Measurements from ENCODE around the gene WIPI1. TPM values are rescaled to one million over a fixed set of nuclear protein-coding genes. Genes with fewer than 3 reads are reported as not detected.
"Not testable (repeated sequence)": the region's sequence is repeated elsewhere in the genome, so short reads cannot be mapped to it uniquely, and the experiment has no call there.

Gene WIPI1
- polyA plus RNA-seq, 1 donor: 17.4 TPM

DNA sequence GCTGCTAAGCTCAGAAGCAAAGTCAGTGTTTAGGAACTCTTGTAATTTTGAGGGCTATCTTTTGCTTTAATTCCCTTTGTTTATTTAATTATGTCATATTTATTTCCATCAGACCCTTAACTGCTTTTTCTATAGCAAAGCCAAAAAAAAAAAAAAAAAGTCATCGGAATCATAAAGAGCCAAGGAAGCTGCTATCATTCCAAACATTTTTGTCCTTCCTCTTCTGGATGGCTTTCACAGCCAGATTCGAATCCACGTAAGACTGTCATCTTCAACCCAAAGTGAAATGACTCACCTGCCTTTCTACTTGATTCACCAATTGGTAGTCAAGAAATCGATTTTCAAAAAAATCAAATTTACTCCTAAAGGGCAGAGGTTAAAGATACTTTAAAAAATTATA, 38.4 kb downstream of the WIPI1 start:
- 93% methylated on average over 2 of the region's 4 CpGs for WGBS (ENCODE audit: insufficient coverage, low lambda C conversion rate)
- DNase-seq: no peak

DNA sequence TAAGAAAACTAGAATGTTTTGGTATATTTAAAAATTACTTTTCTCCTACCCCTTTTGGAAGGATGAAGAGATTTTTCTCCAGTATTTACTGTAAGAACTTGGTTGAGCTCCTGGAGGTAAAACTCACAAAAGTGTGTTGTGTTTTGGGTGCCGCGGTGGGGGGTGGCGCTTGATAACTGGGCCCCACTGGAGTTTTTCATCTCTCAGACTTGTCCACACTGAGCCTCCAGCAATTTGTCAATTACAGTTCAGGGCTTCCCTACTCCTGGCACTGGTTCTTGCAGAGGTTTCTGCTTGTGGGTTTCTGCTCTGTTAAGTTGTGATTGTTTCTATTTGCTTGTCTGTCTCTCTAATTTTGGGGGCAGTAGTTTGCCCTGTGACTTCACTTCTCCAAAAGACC, 40.0 kb downstream of the WIPI1 start:
- Histone ChIP-seq H3K36me3 (ENCODE audit: control insufficient read depth, insufficient read depth, low read length) (no peaks in the 10 kb centered on the region), H3K27ac (ENCODE audit: low read length) (no peak overlapping the region), H3K4me1 (ENCODE audit: control insufficient read depth, insufficient read depth, low read length) (no peaks in the 10 kb centered on the region), H3K9me3 (ENCODE audit: control insufficient read depth, low read depth, low read length) (no peaks in the 10 kb centered on the region), H3K4me3 (ENCODE audit: low read length) (no peak overlapping the region), H3K27me3 (ENCODE audit: control insufficient read depth, insufficient read depth, low read length) (peaks cover 2% of the 10 kb centered on the region)
- no peak for DNase-seq
- no CpG with 5 or more reads among the region's 3 CpGs for WGBS (ENCODE audit: insufficient coverage, low lambda C conversion rate)

More for the DNA sequence above, 38.4 kb downstream of the WIPI1 start:
- Histone ChIP-seq H3K27me3 (ENCODE audit: control insufficient read depth, insufficient read depth, low read length) (peaks cover 2% of the 10 kb centered on the region), H3K27ac (ENCODE audit: low read length) (no peak overlapping the region), H3K36me3 (ENCODE audit: control insufficient read depth, insufficient read depth, low read length) (peaks cover 2% of the 10 kb centered on the region), H3K9me3 (ENCODE audit: control insufficient read depth, low read depth, low read length) (no peaks in the 10 kb centered on the region), H3K4me1 (ENCODE audit: control insufficient read depth, insufficient read depth, low read length) (no peaks in the 10 kb centered on the region), H3K4me3 (ENCODE audit: low read length) (no peak overlapping the region)

DNA sequence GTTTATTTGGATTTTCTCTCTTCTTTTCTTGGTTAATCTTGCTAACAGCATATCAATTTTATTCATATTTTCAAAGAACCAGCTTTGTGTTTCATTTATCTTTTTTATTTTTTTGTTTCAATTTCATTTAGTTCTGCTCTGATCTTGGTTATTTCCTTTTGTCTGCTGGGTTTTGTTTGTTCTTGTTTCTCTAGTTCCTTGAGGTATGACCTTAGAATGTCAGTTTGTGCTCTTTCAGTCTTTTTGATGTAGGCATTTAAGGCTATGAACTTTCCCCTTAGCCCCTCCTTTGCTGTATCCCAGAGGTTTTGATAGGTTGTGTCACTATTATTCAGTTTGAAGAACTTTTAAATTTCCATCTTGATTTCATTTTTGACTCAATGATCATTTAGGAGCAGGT, 42.4 kb downstream of the WIPI1 start:
- not testable (repeated sequence) for H3K27ac ChIP-seq (ENCODE audit: low read length); H3K36me3 ChIP-seq (ENCODE audit: control insufficient read depth, insufficient read depth, low read length); H3K4me3 ChIP-seq (ENCODE audit: low read length); H3K27me3 ChIP-seq (ENCODE audit: control insufficient read depth, insufficient read depth, low read length); H3K9me3 ChIP-seq (ENCODE audit: control insufficient read depth, low read depth, low read length); H3K4me1 ChIP-seq (ENCODE audit: control insufficient read depth, insufficient read depth, low read length); DNase-seq

DNA sequence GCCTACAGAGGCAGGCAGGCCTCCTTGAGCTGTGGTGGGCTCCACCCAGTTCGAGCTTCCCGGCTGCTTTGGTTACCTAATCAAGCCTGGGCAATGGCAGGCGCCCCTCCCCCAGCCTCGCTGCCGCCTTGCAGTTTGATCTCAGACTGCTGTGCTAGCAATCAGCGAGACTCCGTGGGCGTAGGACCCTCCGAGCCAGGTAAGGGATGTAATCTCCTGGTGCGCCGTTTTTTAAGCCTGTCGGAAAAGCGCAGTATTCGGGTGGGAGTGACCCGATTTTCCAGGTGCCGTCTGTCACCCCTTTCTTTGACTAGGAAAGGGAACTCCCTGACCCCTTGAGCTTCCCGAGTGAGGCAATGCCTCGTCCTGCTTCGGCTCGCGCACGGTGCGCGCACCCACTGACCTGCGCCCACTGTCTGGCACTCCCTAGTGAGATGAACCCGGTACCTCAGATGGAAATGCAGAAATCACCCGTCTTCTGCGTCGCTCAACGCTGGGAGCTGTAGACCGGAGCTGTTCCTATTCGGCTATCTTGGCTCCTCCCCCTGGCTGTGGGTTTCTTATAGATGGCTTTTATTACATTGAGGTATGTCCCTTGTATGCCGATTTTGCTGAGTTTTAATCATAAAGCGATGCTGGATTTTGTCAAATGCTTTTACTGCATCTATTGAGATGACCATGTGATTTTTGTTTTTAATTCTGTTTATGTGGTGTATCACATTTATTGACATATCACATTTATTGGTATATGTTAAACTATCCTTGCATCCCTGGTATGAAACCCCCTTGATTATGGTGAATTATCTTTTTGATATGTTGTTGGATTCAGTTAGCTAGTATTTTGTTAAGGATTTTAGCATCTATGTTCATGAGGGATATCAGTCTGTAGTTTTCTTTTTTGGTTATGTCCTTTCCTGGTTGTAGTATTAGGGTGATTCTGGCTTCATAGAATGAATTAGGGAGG, 43.4 kb downstream of the WIPI1 start:
- not testable (repeated sequence) for H3K4me1 ChIP-seq (ENCODE audit: control insufficient read depth, insufficient read depth, low read length); H3K9me3 ChIP-seq (ENCODE audit: control insufficient read depth, low read depth, low read length); H3K36me3 ChIP-seq (ENCODE audit: control insufficient read depth, insufficient read depth, low read length); H3K27ac ChIP-seq (ENCODE audit: low read length); H3K27me3 ChIP-seq (ENCODE audit: control insufficient read depth, insufficient read depth, low read length); H3K4me3 ChIP-seq (ENCODE audit: low read length)
- 31% methylated on average over 2 of the region's 34 CpGs for WGBS (ENCODE audit: insufficient coverage, low lambda C conversion rate)
- DNase-seq: peak in 1 of 2 donors; percentile 38

DNA sequence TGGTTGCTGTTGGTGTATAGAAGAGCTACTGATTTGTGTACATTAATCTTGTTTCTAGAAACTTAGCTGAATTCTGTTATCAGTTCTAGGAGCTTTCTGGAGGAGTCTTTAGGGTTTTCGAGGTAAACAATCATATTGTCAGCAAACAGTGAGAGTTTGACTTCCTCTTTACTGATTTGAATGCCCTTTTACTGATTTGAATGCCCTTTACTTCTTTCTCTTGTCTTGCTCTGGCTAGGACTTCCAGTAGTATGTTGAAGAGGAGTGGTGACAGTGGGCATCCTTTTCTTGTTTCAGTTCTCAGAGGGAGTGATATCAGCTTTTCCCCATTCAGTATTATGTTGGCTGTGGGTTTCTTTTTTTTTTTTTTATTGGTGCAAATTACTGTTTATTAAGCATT, 49.6 kb downstream of the WIPI1 start:
- not testable (repeated sequence) for H3K4me1 ChIP-seq (ENCODE audit: control insufficient read depth, insufficient read depth, low read length); H3K27me3 ChIP-seq (ENCODE audit: control insufficient read depth, insufficient read depth, low read length); H3K4me3 ChIP-seq (ENCODE audit: low read length); DNase-seq; H3K27ac ChIP-seq (ENCODE audit: low read length); H3K36me3 ChIP-seq (ENCODE audit: control insufficient read depth, insufficient read depth, low read length); H3K9me3 ChIP-seq (ENCODE audit: control insufficient read depth, low read depth, low read length)
- no CpG with 5 or more reads among the region's 1 CpG for WGBS (ENCODE audit: insufficient coverage, low lambda C conversion rate)

DNA sequence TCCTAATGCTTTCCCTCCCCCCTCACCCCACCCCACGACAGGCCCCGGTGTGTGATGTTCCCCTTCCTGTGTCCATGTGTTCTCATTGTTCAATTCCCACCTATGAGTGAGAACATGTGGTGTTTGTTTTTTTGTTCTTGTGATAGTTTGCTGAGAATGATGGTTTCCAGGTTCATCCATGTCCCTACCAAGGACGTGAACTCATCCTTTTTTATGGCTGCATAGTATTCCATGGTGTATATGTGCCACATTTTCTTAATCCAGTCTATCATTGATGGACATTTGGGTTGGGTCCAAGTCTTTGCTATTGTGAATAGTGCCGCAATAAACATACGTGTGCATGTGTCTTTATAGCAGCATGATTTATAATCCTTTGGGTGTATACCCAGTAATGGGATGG, 53.5 kb downstream of the WIPI1 start:
- H3K27me3 ChIP-seq (ENCODE audit: control insufficient read depth, insufficient read depth, low read length); H3K27ac ChIP-seq (ENCODE audit: low read length); H3K9me3 ChIP-seq (ENCODE audit: control insufficient read depth, low read depth, low read length); H3K36me3 ChIP-seq (ENCODE audit: control insufficient read depth, insufficient read depth, low read length); DNase-seq; H3K4me1 ChIP-seq (ENCODE audit: control insufficient read depth, insufficient read depth, low read length); H3K4me3 ChIP-seq (ENCODE audit: low read length): not testable (repeated sequence)
- WGBS (ENCODE audit: insufficient coverage, low lambda C conversion rate): no CpG with 5 or more reads among the region's 5 CpGs

DNA sequence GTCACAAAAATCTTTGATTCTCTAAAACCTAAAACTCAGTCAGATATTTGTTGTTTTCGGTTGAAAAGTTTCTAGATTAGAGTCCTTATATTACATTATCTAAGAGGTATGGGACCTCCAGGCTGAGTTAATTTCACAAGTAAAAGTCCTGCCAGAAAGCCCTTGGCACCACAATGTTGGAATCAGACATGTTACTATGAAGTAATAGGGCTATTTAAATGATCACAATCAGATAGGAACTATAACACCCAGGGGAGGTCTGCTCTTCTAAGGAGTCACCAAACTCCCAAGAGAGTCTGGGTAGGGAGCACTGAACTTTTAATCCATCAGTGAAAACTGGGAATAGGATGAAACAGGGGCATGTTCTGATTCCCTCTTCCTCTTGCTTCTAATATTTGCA, 54.2 kb downstream of the WIPI1 start:
- Histone ChIP-seq H3K4me1 (ENCODE audit: control insufficient read depth, insufficient read depth, low read length) (no peaks in the 10 kb centered on the region), H3K4me3 (ENCODE audit: low read length) (no peak overlapping the region), H3K9me3 (ENCODE audit: control insufficient read depth, low read depth, low read length) (no peaks in the 10 kb centered on the region), H3K27me3 (ENCODE audit: control insufficient read depth, insufficient read depth, low read length) (no peaks in the 10 kb centered on the region), H3K36me3 (ENCODE audit: control insufficient read depth, insufficient read depth, low read length) (no peaks in the 10 kb centered on the region), H3K27ac (ENCODE audit: low read length) (no peak overlapping the region)
- no peak for DNase-seq
- WGBS (ENCODE audit: insufficient coverage, low lambda C conversion rate): no CpG with 5 or more reads among the region's 1 CpG

DNA sequence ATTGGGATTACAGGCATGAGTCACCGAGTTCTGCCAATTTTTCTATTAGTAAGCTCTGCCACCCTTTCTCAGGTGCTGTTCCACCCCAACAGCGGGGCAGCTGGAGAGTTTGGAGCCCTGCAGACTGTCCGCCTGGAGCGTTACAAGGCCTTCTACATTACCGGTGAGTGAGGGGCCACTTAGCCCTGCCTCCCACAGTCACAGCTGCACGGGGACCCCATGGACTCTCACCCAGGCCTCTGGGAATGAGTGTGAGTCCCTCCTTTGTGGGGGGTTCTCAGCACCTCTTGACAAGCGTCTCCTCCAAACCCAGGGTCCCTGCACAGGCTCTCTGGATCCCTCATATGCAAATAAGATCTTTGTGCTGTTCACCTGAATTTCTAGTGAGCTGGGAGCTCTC, 56.0 kb downstream of the WIPI1 start:
- WGBS (ENCODE audit: insufficient coverage, low lambda C conversion rate): no CpG with 5 or more reads among the region's 7 CpGs
- DNase-seq: no peak

DNA sequence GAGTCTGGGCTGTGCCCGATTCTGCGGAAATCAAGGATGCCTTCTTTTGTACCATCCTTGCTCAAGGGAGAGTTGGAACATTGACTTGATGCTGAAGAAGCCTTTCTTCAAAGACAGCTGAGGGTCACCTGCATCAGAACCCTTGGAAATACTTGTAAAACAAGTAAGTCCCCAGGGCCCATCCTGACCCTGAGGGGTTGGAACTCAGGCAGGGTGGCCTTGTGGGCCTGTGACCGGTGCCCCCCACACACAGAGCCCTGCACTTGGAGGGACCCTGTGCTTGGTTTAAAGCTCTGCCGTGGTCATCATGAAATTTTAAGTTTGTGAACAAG, 56.9 kb downstream of the WIPI1 start:
- no CpG with 5 or more reads among the region's 4 CpGs for whole genome bisulfite sequencing (ENCODE audit: insufficient coverage, low lambda C conversion rate)
- Histone ChIP-seq H3K27me3 (ENCODE audit: control insufficient read depth, insufficient read depth, low read length) (no peaks in the 10 kb centered on the region), H3K36me3 (ENCODE audit: control insufficient read depth, insufficient read depth, low read length) (no peaks in the 10 kb centered on the region), H3K27ac (ENCODE audit: low read length) (no peak overlapping the region), H3K4me1 (ENCODE audit: control insufficient read depth, insufficient read depth, low read length) (no peaks in the 10 kb centered on the region), H3K4me3 (ENCODE audit: low read length) (no peak overlapping the region), H3K9me3 (ENCODE audit: control insufficient read depth, low read depth, low read length) (peaks cover 2% of the 10 kb centered on the region)
- no peak for DNase-seq

More for the DNA sequence above, 56.0 kb downstream of the WIPI1 start:
- H3K36me3 ChIP-seq (ENCODE audit: control insufficient read depth, insufficient read depth, low read length): no peaks in the 10 kb centered on the region
- H3K27me3 ChIP-seq (ENCODE audit: control insufficient read depth, insufficient read depth, low read length): no peaks in the 10 kb centered on the region
- no peak overlapping the region for H3K4me3 ChIP-seq (ENCODE audit: low read length)
- no peak overlapping the region for H3K27ac ChIP-seq (ENCODE audit: low read length)
- H3K9me3 ChIP-seq (ENCODE audit: control insufficient read depth, low read depth, low read length): no peaks in the 10 kb centered on the region
- H3K4me1 ChIP-seq (ENCODE audit: control insufficient read depth, insufficient read depth, low read length): no peaks in the 10 kb centered on the region

DNA sequence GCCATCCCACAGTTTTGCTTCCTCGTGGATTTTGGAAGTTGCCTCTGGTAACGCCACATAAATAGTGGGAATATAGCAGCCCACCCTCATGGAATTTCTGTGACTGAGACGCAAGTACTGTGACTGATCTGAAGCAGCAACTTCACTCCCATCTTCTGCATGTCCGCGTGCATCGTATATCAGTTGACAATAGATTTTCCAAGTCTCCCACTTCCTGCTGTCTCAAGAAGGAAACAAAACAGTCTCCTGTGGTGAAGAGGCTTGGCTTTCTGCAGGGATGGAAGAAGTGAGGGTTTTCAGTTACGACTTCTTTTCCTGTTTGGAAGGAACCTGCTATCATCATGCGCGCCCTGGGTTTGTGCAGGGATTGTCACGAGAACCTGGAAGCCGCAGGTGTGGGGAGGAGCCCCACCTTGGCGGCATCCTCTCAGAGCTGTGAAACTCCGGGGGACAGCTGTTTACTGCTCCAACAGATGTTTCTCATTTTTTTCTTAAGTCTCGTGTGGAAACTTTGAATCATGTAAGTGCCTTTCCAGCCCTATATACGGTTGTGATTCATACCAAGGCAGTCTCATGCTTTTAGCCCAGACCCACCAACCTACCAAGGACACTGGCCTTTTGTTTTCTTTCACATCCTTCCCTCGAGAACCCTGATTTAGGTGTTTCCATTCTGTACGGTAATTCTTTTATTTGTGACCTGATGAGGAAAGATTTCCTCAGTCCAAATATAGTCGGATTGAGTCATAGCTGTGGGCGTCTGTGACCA, 57.5 kb downstream of the WIPI1 start:
- H3K4me3 ChIP-seq (ENCODE audit: low read length): no peak overlapping the region
- H3K36me3 ChIP-seq (ENCODE audit: control insufficient read depth, insufficient read depth, low read length): no peaks in the 10 kb centered on the region
- peaks cover 7% of the 10 kb centered on the region for H3K9me3 ChIP-seq (ENCODE audit: control insufficient read depth, low read depth, low read length)
- 69% methylated on average over 6 of the region's 19 CpGs for WGBS (ENCODE audit: insufficient coverage, low lambda C conversion rate)
- H3K4me1 ChIP-seq (ENCODE audit: control insufficient read depth, insufficient read depth, low read length): no peaks in the 10 kb centered on the region
- DNase-seq: no peak
- no peaks in the 10 kb centered on the region for H3K27me3 ChIP-seq (ENCODE audit: control insufficient read depth, insufficient read depth, low read length)
- no peak overlapping the region for H3K27ac ChIP-seq (ENCODE audit: low read length)
